ENCODE results near the gene DRD4.

DRD4 gene

DNA sequence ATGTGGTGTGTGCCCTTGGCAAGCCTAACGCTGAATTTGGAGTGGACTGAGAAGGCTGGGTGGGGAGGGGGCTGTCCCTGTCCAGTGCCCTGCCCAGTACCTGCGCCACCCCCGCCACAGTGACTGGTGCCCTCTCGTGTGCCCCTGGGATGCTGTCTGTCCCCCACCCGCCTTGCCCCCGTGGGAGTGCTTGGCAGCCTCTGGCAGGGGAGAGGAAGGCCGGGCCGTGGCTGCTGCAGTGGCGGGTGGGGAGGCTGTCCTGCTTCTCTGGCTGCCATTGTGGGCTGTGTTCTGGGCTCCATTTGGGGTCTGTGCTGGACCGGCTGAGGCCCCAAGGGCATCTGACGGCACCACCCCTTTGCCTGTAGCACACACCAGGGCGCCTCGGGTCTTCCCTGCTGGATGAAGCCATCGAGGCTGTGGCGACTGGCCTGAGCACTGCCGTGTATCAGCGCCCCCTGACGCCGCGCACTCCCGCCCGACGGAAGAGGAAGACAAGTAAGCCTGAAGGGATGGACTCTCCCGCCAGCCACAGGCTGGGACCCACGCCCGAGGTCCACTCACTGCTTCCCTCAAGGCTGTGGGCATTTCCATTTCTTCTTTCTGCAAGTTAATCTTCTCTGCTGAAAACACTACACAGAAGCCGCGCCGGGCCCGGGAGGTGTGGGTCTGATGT, 38.9 kb upstream of the DRD4 start:
- Histone ChIP-seq H3K36me3 (ENCODE audit: insufficient read depth, low read length) (peaks cover 72% of the 10 kb centered on the region), H3K9me3 (ENCODE audit: low read length) (no peaks in the 10 kb centered on the region), H3K4me3 (ENCODE audit: low read depth in 1 of 2, low read length in 2 of 2) (no peak overlapping the region)

GRCh38 chr11:601573-602245, 35.4 kb upstream of the DRD4 start:
- Histone ChIP-seq H3K9ac (ENCODE audit: low read length) (no peak overlapping the region), H3K27me3 (ENCODE audit: control insufficient read depth in 1 of 2, insufficient read depth in 2 of 2, low read length in 2 of 2) (no peaks in the 10 kb centered on the region), H3K4me3 (ENCODE audit: low read depth in 1 of 2, low read length in 2 of 2) (no peak overlapping the region), H3K9me3 (ENCODE audit: low read length) (no peaks in the 10 kb centered on the region), H3K4me1 (ENCODE audit: insufficient read depth, low read length) (peaks cover 4% of the 10 kb centered on the region), H3K27ac (ENCODE audit: low read depth, low read length) (no peak overlapping the region), H3K36me3 (ENCODE audit: insufficient read depth, low read length) (peaks cover 73% of the 10 kb centered on the region)

More for the DNA sequence above, 38.9 kb upstream of the DRD4 start:
- H3K27ac ChIP-seq (ENCODE audit: low read depth, low read length): no peak overlapping the region
- no peak overlapping the region for H3K9ac ChIP-seq (ENCODE audit: low read length)
- no peaks in the 10 kb centered on the region for H3K27me3 ChIP-seq (ENCODE audit: control insufficient read depth in 1 of 2, insufficient read depth in 2 of 2, low read length in 2 of 2)
- no peaks in the 10 kb centered on the region for H3K4me1 ChIP-seq (ENCODE audit: insufficient read depth, low read length)

GRCh38 chr11:603154-603553, 33.9 kb upstream of the DRD4 start:
- Histone ChIP-seq H3K4me3 (ENCODE audit: low read depth in 1 of 2, low read length in 2 of 2) (no peak overlapping the region), H3K9ac (ENCODE audit: low read length) (no peak overlapping the region), H3K36me3 (ENCODE audit: insufficient read depth, low read length) (peaks cover 82% of the 10 kb centered on the region), H3K27ac (ENCODE audit: low read depth, low read length) (no peak overlapping the region), H3K4me1 (ENCODE audit: insufficient read depth, low read length) (peaks cover 4% of the 10 kb centered on the region), H3K9me3 (ENCODE audit: low read length) (no peaks in the 10 kb centered on the region), H3K27me3 (ENCODE audit: control insufficient read depth in 1 of 2, insufficient read depth in 2 of 2, low read length in 2 of 2) (no peaks in the 10 kb centered on the region)

- H3K27me3 ChIP-seq (ENCODE audit: control insufficient read depth in 1 of 2, insufficient read depth in 2 of 2, low read length in 2 of 2): no peaks in the 10 kb centered on the region
- H3K4me3 ChIP-seq (ENCODE audit: low read depth in 1 of 2, low read length in 2 of 2): no peak overlapping the region
- H3K9ac ChIP-seq (ENCODE audit: low read length): no peak overlapping the region
- H3K27ac ChIP-seq (ENCODE audit: low read depth, low read length): peak overlapping the region; percentile 45
- peaks cover 82% of the 10 kb centered on the region for H3K36me3 ChIP-seq (ENCODE audit: insufficient read depth, low read length)
- peaks cover 4% of the 10 kb centered on the region for H3K4me1 ChIP-seq (ENCODE audit: insufficient read depth, low read length)
- no peaks in the 10 kb centered on the region for H3K9me3 ChIP-seq (ENCODE audit: low read length)
Measured at GRCh38 chr11:605286-606129, 31.6 kb upstream of the DRD4 start.

DNA sequence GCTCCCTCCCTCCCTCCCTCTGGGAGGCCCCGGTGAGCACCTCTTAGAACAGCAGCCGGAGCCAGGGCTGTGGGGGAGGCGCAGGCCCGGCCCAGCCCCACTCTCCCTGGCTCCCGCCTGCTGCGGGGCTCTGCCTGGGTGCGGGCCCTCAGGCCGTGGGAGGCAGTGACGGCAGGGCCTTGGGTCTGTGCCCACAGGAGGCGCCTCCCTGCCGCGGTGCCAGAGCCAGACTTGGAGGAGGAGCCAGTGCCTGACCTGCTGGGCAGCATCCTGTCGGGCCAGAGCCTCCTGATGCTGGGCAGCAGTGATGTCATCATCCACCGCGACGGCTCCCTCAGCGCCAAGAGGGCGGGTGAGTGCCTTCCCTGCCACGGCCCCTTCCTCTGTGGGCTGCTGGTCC, 30.8 kb upstream of the DRD4 start:
- Histone ChIP-seq H3K9ac (ENCODE audit: low read length) (no peak overlapping the region), H3K9me3 (ENCODE audit: low read length) (no peaks in the 10 kb centered on the region), H3K36me3 (ENCODE audit: insufficient read depth, low read length) (peaks cover 89% of the 10 kb centered on the region)

GRCh38 chr11:607020-607780, 29.9 kb upstream of the DRD4 start:
- no peaks in the 10 kb centered on the region for H3K27me3 ChIP-seq (ENCODE audit: control insufficient read depth in 1 of 2, insufficient read depth in 2 of 2, low read length in 2 of 2)
- peaks cover 4% of the 10 kb centered on the region for H3K4me1 ChIP-seq (ENCODE audit: insufficient read depth, low read length)
- H3K9me3 ChIP-seq (ENCODE audit: low read length): no peaks in the 10 kb centered on the region
- no peak overlapping the region for H3K9ac ChIP-seq (ENCODE audit: low read length)
- no peak overlapping the region for H3K4me3 ChIP-seq (ENCODE audit: low read depth in 1 of 2, low read length in 2 of 2)
- peak overlapping the region; percentile 39 for H3K27ac ChIP-seq (ENCODE audit: low read depth, low read length)
- H3K36me3 ChIP-seq (ENCODE audit: insufficient read depth, low read length): peaks cover 87% of the 10 kb centered on the region

More for the DNA sequence above, 30.8 kb upstream of the DRD4 start:
- Histone ChIP-seq H3K4me1 (ENCODE audit: insufficient read depth, low read length) (peaks cover 4% of the 10 kb centered on the region), H3K27ac (ENCODE audit: low read depth, low read length) (peak overlapping the region; percentile 45), H3K4me3 (ENCODE audit: low read depth in 1 of 2, low read length in 2 of 2) (no peak overlapping the region), H3K27me3 (ENCODE audit: control insufficient read depth in 1 of 2, insufficient read depth in 2 of 2, low read length in 2 of 2) (no peaks in the 10 kb centered on the region)

DNA sequence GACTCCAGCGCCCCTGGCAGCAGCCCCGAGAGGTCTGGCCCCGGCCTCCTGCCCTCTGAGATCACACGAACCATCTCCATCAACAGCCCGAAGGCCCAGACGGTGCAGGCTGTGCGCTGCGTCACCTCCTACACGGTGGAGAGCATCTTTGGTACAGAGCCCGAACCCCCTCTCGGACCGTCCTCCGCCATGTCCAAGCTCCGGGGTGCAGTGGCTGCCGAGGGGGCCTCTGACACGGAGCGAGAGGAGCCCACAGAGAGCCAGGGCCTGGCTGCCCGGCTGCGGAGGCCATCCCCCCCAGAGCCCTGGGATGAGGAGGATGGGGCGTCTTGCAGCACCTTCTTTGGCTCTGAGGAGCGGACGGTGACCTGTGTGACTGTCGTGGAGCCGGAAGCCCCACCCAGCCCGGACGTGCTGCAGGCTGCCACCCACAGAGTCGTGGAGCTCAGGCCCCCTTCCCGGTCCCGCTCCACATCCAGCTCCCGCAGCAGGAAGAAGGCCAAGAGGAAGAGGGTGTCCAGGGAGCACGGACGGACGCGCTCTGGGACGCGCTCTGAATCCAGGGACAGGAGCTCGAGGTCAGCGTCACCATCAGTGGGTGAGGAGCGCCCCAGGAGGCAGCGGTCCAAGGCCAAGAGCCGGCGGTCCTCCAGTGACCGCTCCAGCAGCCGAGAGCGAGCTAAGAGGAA, 29.0 kb upstream of the DRD4 start:
- Histone ChIP-seq H3K9ac (ENCODE audit: low read length) (no peak overlapping the region), H3K36me3 (ENCODE audit: insufficient read depth, low read length) (peaks cover 88% of the 10 kb centered on the region), H3K4me1 (ENCODE audit: insufficient read depth, low read length) (peaks cover 4% of the 10 kb centered on the region), H3K4me3 (ENCODE audit: low read depth in 1 of 2, low read length in 2 of 2) (no peak overlapping the region), H3K27me3 (ENCODE audit: control insufficient read depth in 1 of 2, insufficient read depth in 2 of 2, low read length in 2 of 2) (no peaks in the 10 kb centered on the region), H3K27ac (ENCODE audit: low read depth, low read length) (no peak overlapping the region), H3K9me3 (ENCODE audit: low read length) (no peaks in the 10 kb centered on the region)

GRCh38 chr11:608791-609251, 28.2 kb upstream of the DRD4 start:
- H3K27me3 ChIP-seq (ENCODE audit: control insufficient read depth in 1 of 2, insufficient read depth in 2 of 2, low read length in 2 of 2): no peaks in the 10 kb centered on the region
- no peaks in the 10 kb centered on the region for H3K9me3 ChIP-seq (ENCODE audit: low read length)
- peaks cover 4% of the 10 kb centered on the region for H3K4me1 ChIP-seq (ENCODE audit: insufficient read depth, low read length)
- H3K9ac ChIP-seq (ENCODE audit: low read length): no peak overlapping the region
- no peak overlapping the region for H3K4me3 ChIP-seq (ENCODE audit: low read depth in 1 of 2, low read length in 2 of 2)
- H3K36me3 ChIP-seq (ENCODE audit: insufficient read depth, low read length): peaks cover 84% of the 10 kb centered on the region
- no peak overlapping the region for H3K27ac ChIP-seq (ENCODE audit: low read depth, low read length)

DNA sequence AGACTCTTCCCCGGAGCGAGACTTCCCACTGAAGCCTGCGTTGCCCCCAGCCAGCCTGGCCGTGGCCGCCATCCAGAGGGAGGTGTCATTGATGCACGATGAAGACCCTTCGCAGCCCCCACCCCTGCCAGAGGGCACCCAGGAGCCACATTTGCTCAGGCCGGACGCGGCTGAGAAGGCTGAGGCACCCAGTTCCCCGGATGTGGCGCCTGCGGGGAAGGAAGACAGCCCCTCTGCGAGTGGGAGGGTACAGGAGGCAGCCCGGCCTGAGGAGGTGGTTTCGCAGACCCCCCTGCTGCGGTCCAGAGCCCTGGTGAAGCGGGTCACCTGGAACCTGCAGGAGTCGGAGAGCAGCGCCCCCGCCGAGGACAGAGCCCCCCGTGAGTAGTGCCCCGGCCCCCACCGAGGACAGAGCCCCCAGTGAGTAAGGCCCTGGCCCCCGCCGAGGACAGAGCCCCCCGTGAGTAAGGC, 27.7 kb upstream of the DRD4 start:
- Histone ChIP-seq H3K27ac (ENCODE audit: low read depth, low read length) (no peak overlapping the region), H3K4me3 (ENCODE audit: low read depth in 1 of 2, low read length in 2 of 2) (no peak overlapping the region), H3K36me3 (ENCODE audit: insufficient read depth, low read length) (peaks cover 79% of the 10 kb centered on the region), H3K27me3 (ENCODE audit: control insufficient read depth in 1 of 2, insufficient read depth in 2 of 2, low read length in 2 of 2) (no peaks in the 10 kb centered on the region), H3K9me3 (ENCODE audit: low read length) (no peaks in the 10 kb centered on the region), H3K9ac (ENCODE audit: low read length) (no peak overlapping the region), H3K4me1 (ENCODE audit: insufficient read depth, low read length) (peaks cover 8% of the 10 kb centered on the region)

GRCh38 chr11:610146-610801, 26.8 kb upstream of the DRD4 start:
- no peaks in the 10 kb centered on the region for H3K27me3 ChIP-seq (ENCODE audit: control insufficient read depth in 1 of 2, insufficient read depth in 2 of 2, low read length in 2 of 2)

More at GRCh38 chr11:610146-610801, 26.8 kb upstream of the DRD4 start:
- Histone ChIP-seq H3K9ac (ENCODE audit: low read length) (no peak overlapping the region), H3K4me1 (ENCODE audit: insufficient read depth, low read length) (peaks cover 12% of the 10 kb centered on the region), H3K27ac (ENCODE audit: low read depth, low read length) (no peak overlapping the region), H3K36me3 (ENCODE audit: insufficient read depth, low read length) (peaks cover 70% of the 10 kb centered on the region), H3K4me3 (ENCODE audit: low read depth in 1 of 2, low read length in 2 of 2) (no peak overlapping the region), H3K9me3 (ENCODE audit: low read length) (no peaks in the 10 kb centered on the region)

Measured in muscle layer of colon (tissue), 2 donors.